Bronchial epithelial cell (primary cell): Measurements from ENCODE around the gene ZNF747. TPM values are rescaled to one million over a fixed set of nuclear protein-coding genes. Genes with fewer than 3 reads are reported as not detected.
A peak's percentile ranks its signal among the peaks of the same experiment; 100 is the strongest.

Experiments
- DNase-seq: peaks from one replicate; pipeline ENCODE4 v3.0.0-alpha.2; 2010; ENCODE audit warnings: low read depth
- FAIRE-seq: peaks from 2 replicates; lab custom pipeline; 2011; peaks lifted over from hg19 to GRCh38; lab: Jason Lieb, UNC
- H3K27me3 ChIP-seq: 2 replicates; pipeline ENCODE4 v1.5.1; 2011; ENCODE audit warnings: low read length; ENCODE audit not compliant: control insufficient read depth, insufficient read depth
- H3K36me3 ChIP-seq: 2 replicates; pipeline ENCODE4 v1.5.1; 2011; ENCODE audit warnings: low read length; ENCODE audit not compliant: control insufficient read depth, insufficient read depth
- H3K4me3 ChIP-seq: 2 replicates; pipeline ENCODE4 v1.5.1; 2011; ENCODE audit warnings: mild to moderate bottlenecking, low read depth, low read length, control low read depth
- total RNA-seq: library from RNA; depleted of rRNA; stranded (reverse); fragments of >200 nt; gene quantifications from 2 replicates; pipeline ENCODE4 v1.2.1, GENCODE V29; 2014
- TF ChIP-seq, protein P1 (sequence below): IDR thresholded peaks from 2 replicates; pipeline ENCODE4 v1.5.1; 2011; ENCODE audit warnings: mild to moderate bottlenecking, moderate library complexity, low read length, control low read depth, inconsistent platforms; ENCODE audit not compliant: insufficient read depth, severe bottlenecking

The ZNF747 gene
- total RNA-seq, 1 donor from 2014 or later, result 6.1 TPM

- no peak for DNase-seq
- no peaks in the 10 kb centered on the region for H3K36me3 ChIP-seq
- FAIRE-seq, result no peak
- H3K4me3 ChIP-seq, result peak overlapping the region; percentile 36
- TF ChIP-seq, protein P1, sequence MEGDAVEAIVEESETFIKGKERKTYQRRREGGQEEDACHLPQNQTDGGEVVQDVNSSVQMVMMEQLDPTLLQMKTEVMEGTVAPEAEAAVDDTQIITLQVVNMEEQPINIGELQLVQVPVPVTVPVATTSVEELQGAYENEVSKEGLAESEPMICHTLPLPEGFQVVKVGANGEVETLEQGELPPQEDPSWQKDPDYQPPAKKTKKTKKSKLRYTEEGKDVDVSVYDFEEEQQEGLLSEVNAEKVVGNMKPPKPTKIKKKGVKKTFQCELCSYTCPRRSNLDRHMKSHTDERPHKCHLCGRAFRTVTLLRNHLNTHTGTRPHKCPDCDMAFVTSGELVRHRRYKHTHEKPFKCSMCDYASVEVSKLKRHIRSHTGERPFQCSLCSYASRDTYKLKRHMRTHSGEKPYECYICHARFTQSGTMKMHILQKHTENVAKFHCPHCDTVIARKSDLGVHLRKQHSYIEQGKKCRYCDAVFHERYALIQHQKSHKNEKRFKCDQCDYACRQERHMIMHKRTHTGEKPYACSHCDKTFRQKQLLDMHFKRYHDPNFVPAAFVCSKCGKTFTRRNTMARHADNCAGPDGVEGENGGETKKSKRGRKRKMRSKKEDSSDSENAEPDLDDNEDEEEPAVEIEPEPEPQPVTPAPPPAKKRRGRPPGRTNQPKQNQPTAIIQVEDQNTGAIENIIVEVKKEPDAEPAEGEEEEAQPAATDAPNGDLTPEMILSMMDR, result no peak
- H3K27me3 ChIP-seq, result no peaks in the 10 kb centered on the region
Observed at GRCh38 chr16:30561089-30561816, 26.6 kb upstream of the ZNF747 start.

DNA sequence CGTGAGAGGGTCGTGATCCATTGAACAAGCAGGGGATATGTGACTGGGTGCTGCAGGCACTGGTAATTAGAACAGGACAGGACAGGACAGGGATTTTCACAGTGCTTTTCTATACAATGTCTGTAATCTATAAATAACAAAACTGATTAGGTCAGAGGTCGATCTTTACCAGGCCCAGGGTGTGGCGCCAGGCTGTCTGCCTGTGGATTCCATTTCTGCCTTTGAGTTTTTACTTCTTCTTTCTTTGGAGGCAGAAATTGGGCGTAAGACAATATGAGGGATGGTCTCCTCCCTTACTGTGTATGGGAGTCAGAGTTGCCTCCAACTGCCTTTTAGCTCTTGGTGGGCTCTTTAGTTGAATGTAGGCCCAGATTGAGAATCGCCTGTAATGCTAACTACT, 25.0 kb upstream of the ZNF747 start:
- DNase-seq (no peak), FAIRE-seq (no peak)
- Histone ChIP-seq H3K4me3 (no peak overlapping the region), H3K27me3 (no peaks in the 10 kb centered on the region), H3K36me3 (peaks cover 5% of the 10 kb centered on the region)
- TF ChIP-seq, protein P1, result no peak

DNA sequence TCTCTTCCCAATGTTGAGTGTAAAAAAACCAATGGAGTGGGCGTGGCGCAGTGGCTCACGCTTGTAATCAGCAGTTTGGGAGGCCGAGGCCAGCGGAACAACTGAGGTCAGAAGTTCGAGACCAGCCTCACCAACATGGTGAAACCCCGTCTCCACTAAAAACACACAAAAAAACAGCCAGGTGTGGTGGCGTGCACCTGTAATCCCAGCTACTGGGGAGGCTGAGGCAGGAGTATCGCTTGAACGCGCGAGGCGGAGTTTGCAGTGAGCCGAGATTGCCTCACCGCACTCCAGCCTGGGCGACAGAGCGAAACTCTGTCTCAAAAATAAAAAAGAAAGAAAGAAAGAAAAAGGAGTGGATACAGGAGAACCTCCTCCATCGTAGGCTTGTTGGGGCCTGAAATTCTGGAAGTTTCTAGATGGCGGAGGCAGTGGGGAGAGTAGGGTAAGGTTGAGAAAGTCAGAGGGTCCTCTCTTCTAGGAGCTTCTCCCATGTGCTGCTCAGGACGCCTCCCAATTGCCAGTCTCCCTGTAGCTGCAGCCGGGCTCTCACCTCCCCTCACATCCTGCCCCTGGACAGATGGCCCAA, 24.2 kb upstream of the ZNF747 start:
- no peak for FAIRE-seq
- DNase-seq, result no peak
- H3K27me3 ChIP-seq, result no peaks in the 10 kb centered on the region
- TF ChIP-seq, protein P1, result no peak
- peak overlapping the region; percentile 20 for H3K4me3 ChIP-seq
- H3K36me3 ChIP-seq, result peaks cover 5% of the 10 kb centered on the region

- peak within 1 kb of the TSS; percentile 82 for H3K4me3 ChIP-seq
- FAIRE-seq (no peak), DNase-seq (peak; percentile 93)
- TF ChIP-seq, protein P1, result no peak
- H3K27me3 ChIP-seq, result no peaks in the 10 kb centered on the region
- peaks cover 5% of the 10 kb centered on the region for H3K36me3 ChIP-seq
Observed at GRCh38 chr16:30557957-30558788, 23.5 kb upstream of the ZNF747 start, which contains the start of gene ZNF764. ZNF764 (minus strand) TSS chr16:30558374; CDS start chr16:30558182, 192 bp downstream.

- no peak for DNase-seq
- FAIRE-seq, result no peak
- H3K27me3 ChIP-seq, result no peaks in the 10 kb centered on the region
Observed at GRCh38 chr16:30557707-30557956, 23.0 kb upstream of the ZNF747 start.

More at GRCh38 chr16:30557707-30557956, 23.0 kb upstream of the ZNF747 start:
- H3K4me3 ChIP-seq, result peak overlapping the region; percentile 82
- TF ChIP-seq, protein P1, result no peak
- peaks cover 5% of the 10 kb centered on the region for H3K36me3 ChIP-seq
